Activated T-helper 17 cell treated with anti-CD3 and anti-CD28 coated beads, Interleukin-2, amount 50 U/mL, for 72 hours (primary cell): ENCODE results near the gene KLF6. TPM values are rescaled to one million over a fixed set of nuclear protein-coding genes. Genes with fewer than 3 reads are reported as not detected.

Source experiments
- ATAC-seq: fragments of 150-1000 bp; cut with Tn5 transposase; replicated peaks from 2 replicates; pipeline ENCODE4 v1.10.0; 2021; ENCODE audit warnings: mild to moderate bottlenecking, moderate library complexity
- H3K27ac Mint-ChIP-seq: one replicate; pipeline ENCODE4 v1.8.0; 2022; ENCODE audit warnings: mixed read lengths
- H3K27me3 Mint-ChIP-seq: one replicate; pipeline ENCODE4 v1.8.0; 2022; ENCODE audit warnings: mixed read lengths
- H3K36me3 Mint-ChIP-seq: one replicate; pipeline ENCODE4 v1.8.0; 2022; ENCODE audit warnings: low read depth, mild to moderate bottlenecking, mixed read lengths
- H3K4me1 Mint-ChIP-seq: one replicate; pipeline ENCODE4 v1.8.0; 2022; ENCODE audit warnings: mixed read lengths
- H3K4me3 Mint-ChIP-seq: one replicate; pipeline ENCODE4 v1.8.0; 2022; ENCODE audit warnings: mild to moderate bottlenecking, mixed read lengths
- H3K9me3 Mint-ChIP-seq: one replicate; pipeline ENCODE4 v1.8.0; 2022; ENCODE audit warnings: mixed read lengths
- total RNA-seq, 2 donors: library from RNA; stranded (reverse); gene quantifications; one replicate each; pipeline ENCODE4 v1.2.3, GENCODE V29; 2022

Gene KLF6
- 100 to 1,000 TPM; 163 to 201 TPM for total RNA-seq

DNA sequence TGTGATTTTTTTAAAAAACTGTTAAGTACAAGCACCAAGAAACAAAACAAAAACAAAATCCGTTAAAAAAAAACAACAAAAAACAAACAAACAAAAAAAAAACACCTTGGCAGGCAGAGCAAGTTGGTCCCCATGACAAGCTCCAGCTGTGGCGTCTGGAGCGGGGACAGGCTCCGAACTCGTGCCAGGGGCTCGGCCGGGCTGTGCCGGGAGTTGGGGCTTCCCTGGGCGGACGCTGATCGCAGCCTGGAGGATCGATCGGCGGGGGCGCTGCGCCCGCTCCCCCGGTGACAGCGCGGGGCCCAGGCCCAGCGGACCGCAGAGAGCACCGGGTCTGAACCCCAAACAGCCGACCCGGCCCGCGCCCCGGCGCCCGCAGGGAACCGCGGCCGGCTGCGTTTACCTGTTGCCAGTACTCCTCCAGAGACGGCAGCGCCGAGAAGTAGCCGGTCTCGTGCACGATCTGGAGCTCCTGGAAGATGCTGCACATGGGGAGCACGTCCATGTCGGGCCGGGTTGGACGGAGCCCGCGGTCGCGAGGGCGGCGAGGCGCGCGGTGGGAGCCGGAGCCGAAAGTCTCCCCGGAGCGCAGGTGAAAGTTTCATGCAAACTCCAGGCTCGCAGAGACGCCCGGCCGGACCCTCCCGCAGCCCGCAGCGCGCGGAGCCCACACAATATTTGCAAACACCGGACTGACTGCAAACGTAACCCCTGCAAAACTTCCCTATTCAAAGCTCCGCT is at the start of gene KLF6:
KLF6 (minus strand) TSS at position 700 of the 741 bp plus-strand sequence; CDS start at position 505, 195 bp downstream.
- no peak for ATAC-seq
- Mint-ChIP-seq H3K27me3 (no peaks in the 10 kb centered on the region), H3K9me3 (no peaks in the 10 kb centered on the region), H3K36me3 (peaks cover 74% of the 10 kb centered on the region), H3K27ac (peak within 1 kb of the TSS; percentile 100), H3K4me1 (peaks cover 31% of the 10 kb centered on the region), H3K4me3 (peak within 1 kb of the TSS; percentile 98)

GRCh38 chr10:3834404-3834803 is 49.4 kb upstream of the KLF6 start:
- H3K4me3 Mint-ChIP-seq: peak overlapping the region; percentile 2
- no peaks in the 10 kb centered on the region for H3K36me3 Mint-ChIP-seq
- peaks cover 42% of the 10 kb centered on the region for H3K4me1 Mint-ChIP-seq

DNA sequence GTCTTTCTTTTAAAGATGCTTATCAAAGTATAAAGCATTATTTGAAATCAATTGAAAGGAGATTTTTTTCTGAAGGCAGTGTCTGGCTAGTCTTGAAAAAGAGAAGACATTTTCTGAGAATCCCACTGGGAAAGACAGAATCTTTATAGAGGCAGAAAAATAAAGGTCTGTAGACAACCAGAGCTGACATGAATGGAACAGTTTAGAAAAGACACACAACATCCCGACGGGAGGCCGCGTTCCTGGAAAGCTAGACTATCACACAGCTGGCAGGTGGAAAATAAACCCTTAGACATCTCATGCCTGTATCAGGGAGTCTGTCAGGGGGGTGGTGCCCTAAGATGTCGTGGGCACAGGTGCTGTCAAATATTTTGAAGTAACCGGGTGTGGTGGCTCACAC is 48.0 kb upstream of the KLF6 start:
- Mint-ChIP-seq H3K4me3 (peak overlapping the region; percentile 53), H3K36me3 (no peaks in the 10 kb centered on the region), H3K27me3 (no peaks in the 10 kb centered on the region), H3K9me3 (no peaks in the 10 kb centered on the region), H3K27ac (peak overlapping the region; percentile 25), H3K4me1 (peaks cover 52% of the 10 kb centered on the region)
- ATAC-seq: no peak

More at GRCh38 chr10:3834404-3834803, 49.4 kb upstream of the KLF6 start:
- no peak for ATAC-seq
- Mint-ChIP-seq H3K9me3 (no peaks in the 10 kb centered on the region), H3K27me3 (no peaks in the 10 kb centered on the region), H3K27ac (peak overlapping the region; percentile 54)

- peaks cover 53% of the 10 kb centered on the region for H3K4me1 Mint-ChIP-seq
- H3K9me3 Mint-ChIP-seq: no peaks in the 10 kb centered on the region
- H3K4me3 Mint-ChIP-seq: peak overlapping the region; percentile 53
- no peaks in the 10 kb centered on the region for H3K36me3 Mint-ChIP-seq
- peak overlapping the region; percentile 25 for H3K27ac Mint-ChIP-seq
- peak; percentile 37 for ATAC-seq
- H3K27me3 Mint-ChIP-seq: no peaks in the 10 kb centered on the region
Measured at GRCh38 chr10:3832022-3832786, 47.2 kb upstream of the KLF6 start.

- peak overlapping the region; percentile 25 for H3K27ac Mint-ChIP-seq
- H3K4me1 Mint-ChIP-seq: peaks cover 50% of the 10 kb centered on the region
- no peak for ATAC-seq
Measured at GRCh38 chr10:3831608-3832007, 46.6 kb upstream of the KLF6 start.

DNA sequence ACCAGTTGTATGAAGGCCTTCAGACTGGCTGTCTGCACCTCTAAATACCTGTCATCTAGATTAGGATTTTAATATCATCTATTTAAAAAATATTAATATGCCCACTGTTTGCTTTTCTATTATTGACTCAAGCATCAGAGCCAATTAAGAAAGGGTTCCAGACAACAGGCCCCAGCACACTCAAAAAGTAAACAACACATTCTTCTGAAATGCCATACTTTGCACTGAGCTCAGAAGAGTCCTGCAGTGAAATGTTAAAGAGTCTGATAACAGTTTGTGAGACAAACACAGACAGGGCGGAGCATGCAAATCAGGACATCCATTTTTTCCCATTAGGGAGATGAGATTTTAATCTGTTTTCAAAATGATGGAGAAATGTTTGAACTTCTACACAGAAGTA is 45.9 kb upstream of the KLF6 start:
- Mint-ChIP-seq H3K4me1 (peaks cover 43% of the 10 kb centered on the region), H3K27me3 (no peaks in the 10 kb centered on the region), H3K4me3 (no peak overlapping the region), H3K9me3 (no peaks in the 10 kb centered on the region), H3K27ac (no peak overlapping the region), H3K36me3 (no peaks in the 10 kb centered on the region)
- ATAC-seq: no peak

More at GRCh38 chr10:3831608-3832007, 46.6 kb upstream of the KLF6 start:
- Mint-ChIP-seq H3K36me3 (no peaks in the 10 kb centered on the region), H3K27me3 (no peaks in the 10 kb centered on the region), H3K9me3 (no peaks in the 10 kb centered on the region), H3K4me3 (peak overlapping the region; percentile 53)

GRCh38 chr10:3829156-3830050 is 44.4 kb upstream of the KLF6 start:
- Mint-ChIP-seq H3K36me3 (no peaks in the 10 kb centered on the region), H3K4me3 (peak overlapping the region; percentile 78), H3K4me1 (peaks cover 38% of the 10 kb centered on the region), H3K27me3 (no peaks in the 10 kb centered on the region), H3K9me3 (no peaks in the 10 kb centered on the region), H3K27ac (peak overlapping the region; percentile 91)
- ATAC-seq: no peak

DNA sequence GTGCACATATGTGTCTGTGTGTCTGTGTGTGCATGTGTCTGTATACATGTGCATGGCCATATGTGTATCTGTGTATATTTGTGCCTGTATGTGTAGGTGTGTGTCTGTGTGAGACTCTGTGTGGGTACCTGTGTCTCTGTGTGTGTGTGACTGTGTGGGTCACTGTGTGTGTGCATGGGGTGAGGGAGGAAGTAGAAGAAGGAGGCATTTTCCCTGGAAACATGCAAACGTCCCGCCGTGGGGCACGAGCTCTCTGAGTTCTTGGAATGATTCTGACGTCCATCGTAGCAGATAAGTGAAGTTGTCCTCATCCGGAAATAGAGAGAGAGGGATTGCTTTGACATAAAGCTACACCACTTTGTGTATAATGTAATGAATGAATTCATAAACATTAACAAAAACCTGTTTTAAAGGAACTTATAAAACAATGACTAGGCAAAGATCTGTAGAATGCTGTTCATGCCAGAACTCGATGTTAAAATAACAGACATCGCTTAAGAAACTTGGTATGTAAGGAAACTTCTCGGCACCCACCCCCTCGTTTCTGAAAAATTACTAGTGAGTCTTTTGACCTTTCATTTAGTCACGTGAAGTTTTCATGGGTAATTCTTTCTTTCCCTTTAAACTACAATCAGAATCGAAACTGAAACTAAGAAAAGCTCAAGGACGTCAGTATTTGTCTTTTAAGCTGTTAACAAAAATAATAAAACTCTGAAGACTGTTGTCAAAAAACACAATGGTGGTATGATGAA is 43.6 kb upstream of the KLF6 start:
- no peaks in the 10 kb centered on the region for H3K36me3 Mint-ChIP-seq
- H3K4me3 Mint-ChIP-seq: peak overlapping the region; percentile 78
- H3K4me1 Mint-ChIP-seq: peaks cover 38% of the 10 kb centered on the region
- ATAC-seq: peak; percentile 69
- H3K9me3 Mint-ChIP-seq: no peaks in the 10 kb centered on the region
- H3K27me3 Mint-ChIP-seq: no peaks in the 10 kb centered on the region
- peak overlapping the region; percentile 91 for H3K27ac Mint-ChIP-seq

- ATAC-seq: no peak
- H3K27me3 Mint-ChIP-seq: no peaks in the 10 kb centered on the region
- H3K27ac Mint-ChIP-seq: peak overlapping the region; percentile 91
- H3K4me3 Mint-ChIP-seq: peak overlapping the region; percentile 78
- no peaks in the 10 kb centered on the region for H3K9me3 Mint-ChIP-seq
- peaks cover 37% of the 10 kb centered on the region for H3K4me1 Mint-ChIP-seq
- no peaks in the 10 kb centered on the region for H3K36me3 Mint-ChIP-seq
Measured at GRCh38 chr10:3827768-3828403, 42.9 kb upstream of the KLF6 start.

- H3K27ac Mint-ChIP-seq: peak overlapping the region; percentile 91
- ATAC-seq: no peak
- no peaks in the 10 kb centered on the region for H3K27me3 Mint-ChIP-seq
- peaks cover 30% of the 10 kb centered on the region for H3K4me1 Mint-ChIP-seq
- no peaks in the 10 kb centered on the region for H3K9me3 Mint-ChIP-seq
- H3K4me3 Mint-ChIP-seq: peak overlapping the region; percentile 78
- no peaks in the 10 kb centered on the region for H3K36me3 Mint-ChIP-seq
Measured at GRCh38 chr10:3827266-3827665, 42.3 kb upstream of the KLF6 start.

- H3K4me1 Mint-ChIP-seq: peaks cover 23% of the 10 kb centered on the region
- H3K27ac Mint-ChIP-seq: no peak overlapping the region
- no peak for ATAC-seq
- H3K36me3 Mint-ChIP-seq: no peaks in the 10 kb centered on the region
- no peaks in the 10 kb centered on the region for H3K27me3 Mint-ChIP-seq
- H3K9me3 Mint-ChIP-seq: no peaks in the 10 kb centered on the region
- no peak overlapping the region for H3K4me3 Mint-ChIP-seq
Measured at GRCh38 chr10:3825862-3826351, 40.9 kb upstream of the KLF6 start.

GRCh38 chr10:3825244-3825643 is 40.2 kb upstream of the KLF6 start:
- no peak for ATAC-seq
- Mint-ChIP-seq H3K36me3 (no peaks in the 10 kb centered on the region), H3K27ac (no peak overlapping the region)

More at GRCh38 chr10:3825244-3825643, 40.2 kb upstream of the KLF6 start:
- Mint-ChIP-seq H3K4me1 (peaks cover 23% of the 10 kb centered on the region), H3K4me3 (no peak overlapping the region), H3K27me3 (no peaks in the 10 kb centered on the region), H3K9me3 (no peaks in the 10 kb centered on the region)
